HG02642 (cell line): ENCODE results near the gene ARMH2.

Source experiments
- ATAC-seq: cut with Tn5 transposase; IDR thresholded peaks from one replicate; pipeline ENCODE4 v1.9.1; 2021; ENCODE audit warnings: mild to moderate bottlenecking; ENCODE audit not compliant: unreplicated experiment, poor library complexity

ARMH2 gene

DNA sequence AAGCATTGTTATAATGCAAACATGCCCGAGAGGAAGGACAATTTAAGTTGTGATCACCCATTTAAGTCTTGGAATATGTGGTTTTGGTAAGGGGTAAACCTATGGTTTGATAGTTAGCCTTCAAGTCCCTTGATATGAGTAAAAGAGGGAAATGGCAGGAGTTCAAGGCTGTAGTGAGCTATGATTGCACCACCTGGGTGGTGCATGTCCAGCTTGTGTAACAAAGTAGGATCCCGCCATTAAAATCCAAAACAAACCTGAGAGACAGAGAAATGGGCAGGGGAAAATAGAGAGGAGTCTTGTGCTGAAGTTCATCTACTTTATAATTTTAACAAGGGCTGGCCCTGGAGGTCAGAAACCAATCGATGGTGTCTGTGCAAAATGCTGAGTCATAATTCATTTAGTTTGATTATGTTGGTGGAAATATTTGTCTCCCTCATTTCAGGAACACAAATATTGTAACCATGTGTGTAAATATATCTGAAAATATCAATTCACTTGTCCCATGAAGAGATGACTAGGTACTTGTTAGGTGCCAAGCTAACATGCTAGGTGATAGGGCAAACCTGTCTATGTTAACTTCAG lies 23.2 kb upstream of the ARMH2 start:
- no peak for ATAC-seq

DNA sequence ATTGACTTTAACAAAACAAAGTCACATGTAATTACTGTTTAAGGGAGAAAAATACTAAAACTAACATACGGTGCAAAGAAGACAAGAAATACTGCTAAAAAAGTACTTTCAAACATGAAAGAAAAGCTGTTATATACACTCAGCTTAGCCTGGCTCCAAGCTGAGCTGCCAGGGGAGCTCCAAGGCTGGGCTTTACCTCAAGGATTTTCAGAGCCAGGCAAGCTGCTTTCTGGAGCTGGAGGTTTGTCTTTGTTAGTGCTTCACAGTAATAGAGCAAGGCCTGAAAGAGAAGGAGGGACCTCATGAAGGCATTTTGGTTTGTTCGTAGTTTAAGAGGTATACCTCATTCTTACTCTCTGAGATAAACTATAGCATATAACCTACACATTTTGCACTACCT lies 19.6 kb upstream of the ARMH2 start:
- no peak for ATAC-seq

- no peak for ATAC-seq
Observed at GRCh38 chr6:24809728-24810127, 11.0 kb upstream of the ARMH2 start.

- ATAC-seq, result no peak
Observed at GRCh38 chr6:24807584-24807983, 8.9 kb upstream of the ARMH2 start.

- no peak for ATAC-seq
Observed at GRCh38 chr6:24802271-24803059, 3.7 kb upstream of the ARMH2 start.

DNA sequence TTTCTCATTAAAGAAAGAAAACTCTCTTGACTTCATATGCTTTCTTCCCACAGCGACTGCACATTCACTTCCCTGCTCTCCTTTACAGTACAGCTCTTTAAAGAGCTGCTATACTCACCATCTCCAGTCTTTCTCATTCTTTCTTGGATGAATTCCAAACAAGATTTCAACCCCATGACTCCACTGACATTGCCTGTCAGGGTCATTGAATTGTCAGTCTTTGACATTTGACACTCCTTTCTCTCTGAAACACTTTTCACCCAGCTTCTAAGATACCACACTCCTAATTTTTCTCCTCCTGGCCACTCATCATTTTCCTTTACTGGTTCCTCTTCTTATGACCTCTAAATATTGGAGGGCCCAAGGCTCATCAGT lies 811 bp upstream of the ARMH2 start:
- no peak for ATAC-seq

DNA sequence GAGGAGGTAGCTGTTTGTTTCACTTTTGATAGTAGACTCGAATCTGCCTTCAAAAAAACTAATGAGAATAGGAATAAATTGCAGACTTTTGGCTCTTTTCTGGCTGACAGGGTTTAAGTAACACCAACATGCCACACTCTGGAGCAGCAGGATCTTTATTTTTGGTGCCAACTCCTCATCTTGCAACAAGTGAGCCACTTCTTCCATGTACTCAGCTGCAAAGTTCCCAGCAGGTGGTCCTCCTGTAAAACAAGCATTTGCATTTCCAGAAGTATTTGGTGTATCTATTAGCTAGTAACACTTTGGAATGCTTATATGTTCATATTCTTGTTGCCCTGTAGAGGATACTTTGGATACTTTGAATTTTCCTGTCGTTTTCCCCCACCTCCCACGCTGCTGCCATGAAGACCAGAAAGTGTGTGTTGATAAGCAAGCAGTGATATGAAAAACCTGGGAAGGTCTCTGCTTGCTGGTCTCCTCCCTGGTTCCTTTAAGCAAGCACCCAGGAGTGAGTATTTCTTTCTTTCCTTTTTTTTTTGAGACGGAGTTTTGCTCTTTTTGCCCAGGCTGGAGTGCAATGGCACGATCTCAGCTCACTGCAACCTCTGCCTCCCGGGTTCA lies 1.0 kb downstream of the ARMH2 start:
- no peak for ATAC-seq

DNA sequence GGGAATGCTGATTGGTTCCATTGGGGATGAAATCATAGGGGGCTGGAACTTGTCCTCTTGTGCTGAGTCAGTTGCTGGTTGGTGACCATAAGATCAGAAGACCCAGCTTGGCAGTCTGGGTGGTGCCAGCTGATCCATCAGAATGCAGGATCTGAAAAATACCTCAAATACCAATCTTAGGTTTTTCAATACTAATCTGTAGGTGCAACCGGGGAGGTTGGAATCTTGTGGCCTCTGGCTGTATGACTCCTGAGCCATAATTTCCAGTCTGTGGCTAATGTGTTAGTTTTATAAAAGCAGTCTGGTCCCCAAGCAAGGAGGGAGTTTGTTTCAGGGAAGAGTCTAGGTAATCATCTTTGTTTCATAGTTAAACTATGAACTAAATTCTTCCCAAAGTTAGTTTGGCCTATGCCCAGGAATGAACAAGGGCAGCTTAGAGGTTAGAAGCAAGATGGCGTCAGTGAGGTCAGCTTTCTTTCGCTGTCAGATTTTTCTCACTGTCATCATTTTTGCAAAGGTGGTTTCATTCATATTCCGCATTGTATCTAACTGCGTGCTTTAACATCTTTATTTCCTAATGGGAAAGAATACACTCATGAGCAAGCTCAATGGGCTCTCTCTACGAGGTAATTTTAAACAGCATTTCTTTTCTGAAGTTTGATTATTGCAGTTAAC lies 2.0 kb downstream of the ARMH2 start:
- ATAC-seq, result no peak

- ATAC-seq, result no peak
Observed at GRCh38 chr6:24795106-24795505, 3.6 kb downstream of the ARMH2 start.

- no peak for ATAC-seq
Observed at GRCh38 chr6:24788031-24788665, 10.6 kb downstream of the ARMH2 start.

- ATAC-seq, result no peak
Observed at GRCh38 chr6:24780206-24780605, 18.5 kb downstream of the ARMH2 start.

GRCh38 chr6:24779416-24780016 lies 19.2 kb downstream of the ARMH2 start:
- no peak for ATAC-seq

- ATAC-seq, result no peak
Observed at GRCh38 chr6:24778878-24779277, 19.8 kb downstream of the ARMH2 start.

- ATAC-seq, result no peak
Observed at GRCh38 chr6:24778121-24778520, 20.6 kb downstream of the ARMH2 start.

GRCh38 chr6:24777227-24777626 lies 21.5 kb downstream of the ARMH2 start:
- ATAC-seq, result no peak

DNA sequence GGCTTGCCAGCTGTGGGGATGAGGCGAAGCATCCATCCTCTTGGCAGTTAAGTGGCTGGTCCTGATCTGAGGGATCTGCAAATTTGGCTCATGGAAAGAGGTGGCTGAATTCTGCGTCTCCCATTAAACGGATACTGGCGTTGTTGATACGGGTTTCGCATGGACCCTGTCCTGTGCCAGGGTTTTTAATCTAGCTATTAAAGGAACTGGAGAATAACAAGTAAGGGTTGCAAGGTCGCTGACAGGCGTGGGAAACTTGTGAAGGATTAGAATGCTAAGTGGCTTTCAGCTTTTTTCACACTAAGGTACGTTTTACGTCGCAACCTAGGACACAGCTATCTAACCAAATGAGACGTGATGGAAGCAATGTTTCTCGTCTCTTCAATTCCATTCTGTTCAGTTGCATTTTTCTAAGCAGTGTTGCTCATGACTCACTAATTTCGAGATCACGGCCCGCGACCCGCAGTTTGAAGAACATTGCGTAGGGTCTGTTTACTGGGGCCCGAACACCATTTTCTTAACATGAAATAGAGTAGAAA lies 23.1 kb downstream of the ARMH2 start:
- ATAC-seq, result peak; percentile 16

DNA sequence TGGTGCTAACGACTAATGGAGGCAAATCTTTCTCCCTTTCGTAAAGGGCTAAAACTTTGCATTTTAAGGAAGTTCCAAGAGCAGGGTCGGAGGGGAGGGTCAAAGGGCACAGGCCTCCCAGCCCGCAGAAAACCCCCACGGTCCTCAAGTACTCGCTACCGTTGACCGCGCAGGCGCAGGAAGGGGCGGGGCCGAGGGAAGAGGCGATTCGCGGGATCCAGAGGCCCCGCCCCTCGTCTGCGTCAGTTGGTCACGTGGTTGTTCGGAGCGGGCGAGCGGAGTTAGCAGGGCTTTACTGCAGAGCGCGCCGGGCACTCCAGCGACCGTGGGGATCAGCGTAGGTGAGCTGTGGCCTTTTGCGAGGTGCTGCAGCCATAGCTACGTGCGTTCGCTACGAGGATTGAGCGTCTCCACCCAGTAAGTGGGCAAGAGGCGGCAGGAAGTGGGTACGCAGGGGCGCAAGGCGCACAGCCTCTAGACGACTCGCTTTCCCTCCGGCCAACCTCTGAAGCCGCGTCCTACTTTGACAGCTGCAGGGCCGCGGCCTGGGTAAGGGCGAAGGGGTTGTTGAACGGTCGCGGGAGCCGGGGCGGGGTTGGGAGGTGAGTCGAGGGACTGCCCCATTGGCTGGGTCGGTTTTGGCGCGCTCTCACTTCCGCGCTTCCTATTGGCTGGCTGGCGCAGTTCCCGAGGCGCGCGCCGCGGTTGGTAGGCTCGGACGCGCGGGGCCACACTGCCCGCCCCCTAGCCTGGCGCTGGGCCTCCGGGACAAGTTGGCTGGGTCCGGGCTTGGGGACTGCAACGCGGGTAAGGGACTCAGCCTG lies 23.8 kb downstream of the ARMH2 start, which contains the start of gene GMNN:
GMNN (plus strand) TSS at position 242 of the 824 bp plus-strand sequence. CDS start 2,310 bp downstream, outside the sequence.
- ATAC-seq, result peak; percentile 97

DNA sequence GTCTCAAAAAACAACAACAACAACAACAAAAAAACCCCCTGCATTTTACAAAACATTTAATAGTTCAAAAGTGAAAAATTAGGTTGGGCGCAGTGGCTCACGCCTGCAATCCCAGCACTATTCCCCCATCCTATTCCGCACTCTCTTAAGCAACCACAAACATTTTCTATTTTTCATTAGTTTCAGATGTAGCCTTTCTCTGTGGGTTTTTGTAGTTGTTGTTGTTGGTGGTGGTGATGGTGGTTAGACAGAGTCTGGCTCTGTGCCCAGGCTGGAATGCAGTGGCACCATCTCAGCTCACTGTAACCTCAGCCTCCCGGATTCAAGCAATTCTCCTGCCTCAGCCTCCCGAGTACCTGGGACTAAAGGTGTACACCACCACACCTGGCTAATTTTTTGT lies 30.4 kb downstream of the ARMH2 start:
- ATAC-seq, result no peak
